Sigmoid colon (tissue), 3 donors: Measurements from ENCODE around the gene SELENOM.

ENCODE experiments used
- CTCF ChIP-seq, 4 experiments: fragments of 450-650 bp in 3 of 4; fragments of 200-600 bp in 1 of 4; IDR thresholded peaks; one replicate each; pipeline ENCODE4 v1.5.1; 2016 to 2019; ENCODE audit warnings: antibody characterized with exemption in 4 of 4, mild to moderate bottlenecking in 3 of 4, moderate library complexity in 2 of 4
- POLR2A ChIP-seq, 2 donors: fragments of 450-650 bp; IDR thresholded peaks; one replicate each; pipeline ENCODE4 v1.6.1; 2016; ENCODE audit warnings: antibody characterized with exemption in 2 of 2, mild to moderate bottlenecking in 2 of 2, moderate library complexity in 2 of 2

- TF ChIP-seq CTCF (IDR thresholded peaks at IDR 0.05) (no peak), POLR2A (IDR thresholded peaks at IDR 0.05) (no peak)
These were observed 8.0 kb downstream of the SELENOM start for GRCh38 chr22:31099386-31099785.
